PFSK-1 (cell line): Measurements from ENCODE around the gene FERMT2.

ENCODE experiments used
- FOXP2 ChIP-seq: optimal IDR thresholded peaks from 2 replicates; pipeline ENCODE3; 2011; ENCODE audit warnings: borderline replicate concordance, control low read depth, inconsistent platforms; ENCODE audit not compliant: insufficient read depth; ENCODE audit errors: extremely low read length, extremely low read depth
- POLR2AphosphoS5 ChIP-seq: IDR thresholded peaks from 2 replicates; pipeline ENCODE4 v1.6.1; 2012; ENCODE audit warnings: low read depth, mild to moderate bottlenecking, control low read depth, low read length, moderate library complexity
- SIN3A ChIP-seq: IDR thresholded peaks from 2 replicates; pipeline ENCODE4 v1.6.1; 2012; ENCODE audit warnings: mild to moderate bottlenecking, low read length, moderate library complexity, borderline replicate concordance; ENCODE audit not compliant: insufficient read depth
- TAF1 ChIP-seq: IDR thresholded peaks from 2 replicates; pipeline ENCODE4 v1.6.1; 2012; ENCODE audit warnings: low read length, control low read depth, borderline replicate concordance; ENCODE audit not compliant: insufficient read depth
- TF ChIP-seq, protein P1 (sequence below), 2 experiments: IDR thresholded peaks; 2 replicates each; pipeline versions ENCODE4 v1.6.1 to v1.8.0; 2011 to 2012; ENCODE audit warnings: low read depth in 2 of 2, low read length in 2 of 2, control low read depth in 1 of 2, inconsistent platforms in 1 of 2, mild to moderate bottlenecking in 1 of 2, moderate library complexity in 1 of 2; ENCODE audit not compliant: insufficient read depth in 1 of 2

The FERMT2 gene

DNA sequence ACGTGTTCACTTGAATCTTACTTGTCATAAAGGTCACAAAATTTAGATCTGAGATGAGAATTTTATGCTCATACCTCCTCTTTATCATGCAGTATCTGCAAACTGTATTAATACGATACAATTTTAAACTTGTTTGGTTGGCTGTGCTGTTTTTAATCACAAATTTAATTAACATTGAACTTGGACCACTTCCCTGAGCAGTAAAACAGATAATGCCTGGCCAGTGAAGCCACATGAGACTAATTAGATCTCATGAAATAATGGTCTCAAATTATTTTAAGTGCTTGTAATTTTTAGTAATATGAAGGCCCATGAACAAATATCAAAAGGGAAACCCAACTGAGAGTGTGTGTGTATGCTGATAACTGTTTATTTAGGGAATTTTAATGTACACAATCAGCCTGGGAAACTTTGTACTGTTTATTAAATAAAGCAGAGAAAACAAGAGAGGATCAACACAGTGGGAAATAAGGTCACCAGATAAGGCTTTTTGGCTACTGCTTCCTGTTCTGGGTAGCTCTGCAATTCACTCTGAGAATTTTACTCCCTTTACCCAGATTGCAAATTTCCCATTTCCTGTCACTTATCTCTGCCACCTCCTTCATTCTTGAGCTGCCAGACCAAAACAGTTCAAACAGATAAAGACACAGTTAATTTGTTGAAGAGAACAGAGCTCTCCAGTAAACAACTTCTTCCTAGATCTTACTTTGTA lies 97.9 kb downstream of the FERMT2 start:
- TF ChIP-seq, protein P1, sequence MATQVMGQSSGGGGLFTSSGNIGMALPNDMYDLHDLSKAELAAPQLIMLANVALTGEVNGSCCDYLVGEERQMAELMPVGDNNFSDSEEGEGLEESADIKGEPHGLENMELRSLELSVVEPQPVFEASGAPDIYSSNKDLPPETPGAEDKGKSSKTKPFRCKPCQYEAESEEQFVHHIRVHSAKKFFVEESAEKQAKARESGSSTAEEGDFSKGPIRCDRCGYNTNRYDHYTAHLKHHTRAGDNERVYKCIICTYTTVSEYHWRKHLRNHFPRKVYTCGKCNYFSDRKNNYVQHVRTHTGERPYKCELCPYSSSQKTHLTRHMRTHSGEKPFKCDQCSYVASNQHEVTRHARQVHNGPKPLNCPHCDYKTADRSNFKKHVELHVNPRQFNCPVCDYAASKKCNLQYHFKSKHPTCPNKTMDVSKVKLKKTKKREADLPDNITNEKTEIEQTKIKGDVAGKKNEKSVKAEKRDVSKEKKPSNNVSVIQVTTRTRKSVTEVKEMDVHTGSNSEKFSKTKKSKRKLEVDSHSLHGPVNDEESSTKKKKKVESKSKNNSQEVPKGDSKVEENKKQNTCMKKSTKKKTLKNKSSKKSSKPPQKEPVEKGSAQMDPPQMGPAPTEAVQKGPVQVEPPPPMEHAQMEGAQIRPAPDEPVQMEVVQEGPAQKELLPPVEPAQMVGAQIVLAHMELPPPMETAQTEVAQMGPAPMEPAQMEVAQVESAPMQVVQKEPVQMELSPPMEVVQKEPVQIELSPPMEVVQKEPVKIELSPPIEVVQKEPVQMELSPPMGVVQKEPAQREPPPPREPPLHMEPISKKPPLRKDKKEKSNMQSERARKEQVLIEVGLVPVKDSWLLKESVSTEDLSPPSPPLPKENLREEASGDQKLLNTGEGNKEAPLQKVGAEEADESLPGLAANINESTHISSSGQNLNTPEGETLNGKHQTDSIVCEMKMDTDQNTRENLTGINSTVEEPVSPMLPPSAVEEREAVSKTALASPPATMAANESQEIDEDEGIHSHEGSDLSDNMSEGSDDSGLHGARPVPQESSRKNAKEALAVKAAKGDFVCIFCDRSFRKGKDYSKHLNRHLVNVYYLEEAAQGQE (IDR thresholded peaks at IDR 0.05; ENCODE audit: insufficient read depth in 1 of 2, low read depth in 2 of 2, low read length in 2 of 2), result no peak
- TF ChIP-seq SIN3A (no peak), TAF1 (no peak), POLR2AphosphoS5 (no peak), FOXP2 (no peak)

DNA sequence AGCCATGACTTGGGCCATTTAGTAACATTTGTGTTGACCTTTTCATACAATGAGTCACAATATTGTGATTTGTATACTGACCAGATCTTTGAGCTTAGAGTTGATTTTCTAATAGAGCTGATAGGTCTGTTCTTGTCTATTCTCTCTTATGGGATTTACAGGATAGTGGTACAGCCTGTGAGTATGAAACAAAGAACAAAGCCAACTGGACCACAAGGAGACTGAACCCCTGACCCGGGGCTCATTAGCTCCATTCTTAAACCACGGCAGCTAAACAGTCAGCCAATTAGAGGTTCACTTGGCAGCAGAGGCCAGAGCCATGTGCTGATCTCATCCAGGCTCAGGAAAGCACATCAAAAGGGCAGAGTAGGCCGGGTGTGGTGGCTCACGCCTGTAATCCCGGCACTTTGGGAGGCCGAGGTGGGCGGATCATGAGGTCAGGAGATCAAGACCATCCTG lies 100.4 kb downstream of the FERMT2 start:
- TF ChIP-seq FOXP2, result no peak

DNA sequence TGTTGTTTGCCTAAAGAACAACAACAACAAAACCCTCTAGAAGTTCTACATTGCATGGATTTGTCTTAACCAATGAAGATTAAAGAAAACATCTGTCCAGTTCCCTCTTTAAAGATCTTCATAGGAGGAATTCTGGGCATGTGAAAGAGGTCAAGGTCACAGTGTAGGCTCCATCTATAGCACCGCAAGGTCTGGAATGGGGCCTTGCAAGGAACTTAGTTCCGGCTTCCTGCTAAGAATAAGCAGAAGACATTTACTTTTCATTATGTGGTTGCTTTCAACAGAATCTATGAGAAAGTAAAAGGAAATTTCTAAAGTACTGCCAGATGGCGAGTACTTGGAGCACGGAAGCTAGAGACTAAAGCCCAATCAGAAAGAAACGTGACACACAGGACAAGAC lies 102.2 kb downstream of the FERMT2 start:
- TF ChIP-seq SIN3A (no peak), FOXP2 (no peak), POLR2AphosphoS5 (no peak)
- TF ChIP-seq, protein P1 (IDR thresholded peaks at IDR 0.05; ENCODE audit: insufficient read depth in 1 of 2, low read depth in 2 of 2, low read length in 2 of 2), result no peak

DNA sequence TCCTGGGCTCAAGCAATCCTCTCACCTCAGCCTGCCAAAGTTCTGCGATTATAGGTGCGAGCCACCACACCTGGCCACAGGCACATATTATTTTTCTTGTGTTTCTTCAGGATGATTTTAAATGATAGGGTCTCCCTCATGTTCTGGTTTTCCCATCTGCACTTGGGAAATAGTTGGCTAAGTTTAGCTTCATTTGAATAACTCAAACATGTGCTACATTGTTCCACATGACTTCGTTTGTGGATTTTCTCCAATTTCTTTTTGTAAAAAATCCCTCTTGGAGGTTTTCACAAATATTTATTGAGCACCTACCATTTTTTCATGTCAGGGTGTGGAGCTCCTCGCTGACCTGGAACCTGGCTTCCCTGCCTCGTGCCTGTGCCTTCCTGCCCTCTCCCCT lies 104.3 kb downstream of the FERMT2 start:
- TF ChIP-seq TAF1, result no peak
- TF ChIP-seq POLR2AphosphoS5, result no peak
- no peak for TF ChIP-seq FOXP2
- TF ChIP-seq SIN3A, result no peak
- TF ChIP-seq, protein P1 (IDR thresholded peaks at IDR 0.05; ENCODE audit: insufficient read depth in 1 of 2, low read depth in 2 of 2, low read length in 2 of 2), result no peak

DNA sequence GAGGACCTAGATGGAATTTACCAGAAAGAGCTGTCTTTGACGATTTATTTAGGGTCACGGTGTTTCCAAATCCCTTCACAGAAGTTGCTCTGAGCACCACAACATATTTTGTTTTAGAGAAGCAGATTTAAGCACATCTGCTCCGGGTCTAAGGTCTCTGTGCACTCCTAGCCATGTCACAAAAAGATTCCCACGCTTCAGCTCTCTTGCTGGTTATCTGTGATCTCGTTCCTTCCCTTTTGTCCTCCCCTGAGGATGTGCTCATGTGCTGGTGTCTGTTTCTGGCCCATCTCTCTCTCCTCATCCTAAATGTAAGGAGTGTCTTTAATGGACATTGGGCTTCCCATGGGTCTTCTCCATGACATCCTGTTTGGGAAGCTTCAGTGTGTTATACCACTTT lies 105.8 kb downstream of the FERMT2 start:
- TF ChIP-seq, protein P1 (IDR thresholded peaks at IDR 0.05; ENCODE audit: insufficient read depth in 1 of 2, low read depth in 2 of 2, low read length in 2 of 2), result no peak
- TF ChIP-seq TAF1 (no peak), SIN3A (no peak), POLR2AphosphoS5 (no peak), FOXP2 (no peak)
